HG02763 (cell line): ENCODE data around the gene BEST2.
"Not testable (repeated sequence)": the region's sequence is repeated elsewhere in the genome, so short reads cannot be mapped to it uniquely, and the experiment has no call there.

Experiments used
- ATAC-seq: cut with Tn5 transposase; IDR thresholded peaks from one replicate; pipeline ENCODE4 v1.9.1; 2021; ENCODE audit warnings: mild to moderate bottlenecking, moderate library complexity; ENCODE audit not compliant: unreplicated experiment

The BEST2 gene

GRCh38 chr19:12797607-12798006, 46.0 kb downstream of the BEST2 start:
- ATAC-seq, result not testable (repeated sequence)

DNA sequence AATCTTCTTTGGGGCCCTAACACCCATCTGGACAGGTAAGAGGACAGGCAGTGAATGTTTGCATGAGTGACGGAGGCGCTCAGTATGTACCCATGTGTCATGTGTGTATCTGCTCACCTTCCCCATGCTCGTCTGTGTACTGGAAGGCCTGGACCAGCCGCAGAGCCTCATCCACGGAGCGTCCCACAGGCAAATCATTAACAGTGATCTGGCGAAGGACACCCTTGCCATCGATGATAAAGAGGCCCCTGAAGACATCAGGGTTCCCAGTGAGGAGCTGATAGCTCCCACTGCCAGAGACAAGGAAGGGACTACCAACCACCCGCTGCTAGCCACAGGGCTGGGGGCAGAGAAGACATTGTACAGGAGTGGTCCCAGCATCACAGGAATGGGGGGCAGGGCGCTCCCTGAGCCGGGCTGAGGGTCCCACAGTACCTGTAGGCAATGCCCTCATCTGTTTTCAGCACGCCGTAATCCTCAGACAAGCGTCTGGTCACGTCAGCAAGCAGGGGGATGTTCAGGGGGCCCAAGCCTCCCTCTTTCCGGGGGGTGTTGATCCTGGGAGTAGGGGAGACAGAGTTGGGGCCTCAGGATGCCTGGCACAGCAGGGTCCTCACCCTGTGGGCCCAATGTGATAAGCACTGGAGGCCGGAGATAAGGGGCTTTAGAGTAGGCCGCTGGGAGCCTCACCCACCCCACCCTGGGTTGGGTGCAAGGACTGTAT, 48.3 kb downstream of the BEST2 start:
- ATAC-seq, result no peak

DNA sequence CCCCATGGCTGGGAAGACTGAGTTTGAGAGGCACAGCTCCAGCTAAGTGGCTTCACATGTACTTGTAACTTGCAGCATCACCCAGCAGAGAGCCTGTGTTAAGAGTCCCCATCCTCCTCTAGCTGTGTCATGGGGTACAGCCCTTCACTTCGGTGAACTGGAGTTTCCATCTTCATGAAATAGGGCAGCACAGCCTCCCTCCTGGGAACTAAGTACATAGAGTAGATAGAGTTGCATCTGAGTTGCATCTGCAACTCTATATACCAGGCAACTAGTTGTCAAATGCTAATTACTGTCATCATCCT, 48.8 kb downstream of the BEST2 start:
- no peak for ATAC-seq

GRCh38 chr19:12800923-12801465, 49.4 kb downstream of the BEST2 start:
- no peak for ATAC-seq

DNA sequence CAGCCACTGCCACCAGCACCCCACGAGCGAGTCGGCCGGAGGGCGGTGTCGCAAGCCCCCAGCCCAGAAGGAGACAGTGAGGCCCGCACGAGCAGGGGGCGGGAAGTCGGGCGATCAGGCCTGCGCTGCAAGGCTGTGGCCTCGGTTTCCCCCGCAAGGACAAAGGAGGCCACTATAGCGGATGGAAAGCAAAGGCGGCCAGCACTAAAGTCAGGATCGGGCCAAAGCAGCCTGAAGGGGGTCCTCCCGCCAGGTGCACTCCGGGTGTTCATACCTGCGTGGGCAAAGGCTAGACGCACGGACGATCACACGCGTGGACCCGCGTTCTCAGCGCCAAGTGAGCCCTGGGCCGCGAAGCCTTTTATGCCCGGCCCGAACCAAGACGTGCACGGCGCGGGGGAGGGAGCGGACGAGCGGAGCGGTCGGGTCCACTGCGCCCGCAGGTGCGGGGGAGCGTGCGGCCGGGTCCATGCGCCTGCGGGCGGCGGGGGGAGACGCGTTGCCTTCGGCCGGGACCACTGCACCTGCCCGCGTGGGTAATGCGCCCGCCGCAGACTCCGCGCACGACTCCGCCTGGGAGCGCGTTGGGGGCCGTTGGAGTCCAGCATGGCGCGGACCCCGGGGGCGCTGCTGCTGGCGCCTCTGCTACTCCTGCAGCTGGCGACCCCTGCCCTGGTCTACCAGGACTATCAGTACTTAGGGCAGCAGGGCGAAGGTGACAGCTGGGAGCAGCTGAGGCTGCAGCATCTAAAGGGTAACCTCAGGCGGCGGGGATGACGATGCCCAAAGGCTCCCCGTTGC, 50.1 kb downstream of the BEST2 start, which contains the start of the genes PRDX2 and THSD8:
Gene PRDX2, minus strand, starts transcription at position 335 of the 801 bp plus-strand sequence. CDS start 539 bp downstream, outside the sequence.
Gene THSD8, plus strand, starts transcription at position 604 of the 801 bp plus-strand sequence. Its CDS starts 3 bp downstream, at position 607.
- ATAC-seq, result no peak

- ATAC-seq, result no peak
Observed at GRCh38 chr19:12802267-12803106, 50.9 kb downstream of the BEST2 start.

- ATAC-seq, result no peak
Observed at GRCh38 chr19:12804051-12804450, 52.5 kb downstream of the BEST2 start.

DNA sequence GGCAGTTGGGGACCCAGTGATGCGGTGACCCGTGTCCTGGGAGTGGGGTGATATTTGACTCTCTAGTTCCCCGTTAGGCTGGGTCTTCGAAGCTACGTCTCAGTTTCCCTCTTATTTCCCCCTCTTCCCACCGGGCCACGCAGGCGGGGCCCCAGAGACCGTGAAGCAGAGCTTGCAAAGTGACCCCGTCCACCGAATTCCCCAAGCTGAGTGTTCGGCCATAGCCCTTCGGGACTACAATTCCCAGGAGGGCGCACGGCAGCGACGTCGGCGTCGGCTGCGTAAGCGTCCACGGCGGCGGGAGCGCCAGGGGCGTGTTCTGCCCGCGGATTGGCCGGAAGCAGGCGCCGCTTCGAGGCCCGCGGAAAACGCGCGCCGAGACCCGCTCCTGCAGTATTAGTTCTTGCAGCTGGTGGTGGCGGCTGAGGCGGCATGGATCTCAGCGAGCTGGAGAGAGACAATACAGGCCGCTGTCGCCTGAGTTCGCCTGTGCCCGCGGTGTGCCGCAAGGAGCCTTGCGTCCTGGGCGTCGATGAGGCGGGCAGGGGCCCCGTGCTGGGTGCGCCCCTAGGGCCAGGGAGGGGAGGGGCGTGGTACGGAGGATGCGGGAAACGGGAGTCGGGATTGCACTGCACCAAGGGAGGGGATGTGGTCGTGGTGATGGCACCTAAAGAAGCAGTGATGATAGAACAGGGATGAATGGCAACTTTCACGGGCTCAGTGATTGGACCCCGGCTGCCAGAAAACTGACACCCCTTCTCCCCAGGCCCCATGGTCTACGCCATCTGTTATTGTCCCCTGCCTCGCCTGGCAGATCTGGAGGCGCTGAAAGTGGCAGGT, 54.9 kb downstream of the BEST2 start, which contains the start of gene RNASEH2A:
Gene RNASEH2A, plus strand, starts transcription at position 343 of the 840 bp plus-strand sequence. Its CDS starts 90 bp downstream, at position 433.
- ATAC-seq, result peak; percentile 69
